Adrenal gland (tissue), 19 donors: ENCODE results near the gene POLR1G. TPM values are rescaled to one million over a fixed set of nuclear protein-coding genes. Genes with fewer than 3 reads are reported as not detected.

Experiments
- DNase-seq, 7 donors: peaks; one replicate each; pipeline ENCODE4 v3.0.0-alpha.2; 2019 to 2020
- H3K27ac ChIP-seq, 5 donors: fragments of 200-600 bp; sonication (generic) in 4 of 5; 1 replicate in 3 of 5; 2 replicates in 2 of 5; pipeline versions ENCODE4 v1.5.1 to v1.8.0; 2016 to 2020; ENCODE audit warnings: mild to moderate bottlenecking in 1 of 5
- H3K27me3 ChIP-seq: fragments of 200-600 bp; 2 replicates; pipeline ENCODE4 v1.8.0; 2021
- H3K36me3 ChIP-seq, 2 donors: fragments of 200-600 bp; replicated peaks in 1 of 2; 1 replicate in 1 of 2; 2 replicates in 1 of 2; pipeline versions ENCODE4 v1.5.1 to v1.8.0; 2018 to 2022
- H3K4me1 ChIP-seq, 2 donors: fragments of 200-600 bp; replicated peaks in 1 of 2; 1 replicate in 1 of 2; 2 replicates in 1 of 2; pipeline versions ENCODE4 v1.5.1 to v1.8.0; 2018 to 2021
- H3K4me3 ChIP-seq, 4 donors: fragments of 200-600 bp; sonication (generic) in 3 of 4; one replicate each; pipeline ENCODE4 v1.5.1; 2016 to 2018
- H3K9me3 ChIP-seq, 3 donors: fragments of 200-600 bp; sonication (generic) in 1 of 3; replicated peaks in 1 of 3; 1 replicate in 2 of 3; 2 replicates in 1 of 3; pipeline versions ENCODE4 v1.5.1 to v1.8.0; 2016 to 2021
- POLR2A ChIP-seq, 2 donors: fragments of 450-650 bp; IDR thresholded peaks; one replicate each; pipeline ENCODE4 v1.6.1; 2017; ENCODE audit warnings: antibody characterized with exemption in 2 of 2, mild to moderate bottlenecking in 2 of 2, moderate library complexity in 1 of 2
- WGBS, 4 donors: extraction: QIAGEN DNeasy Blood & Tissue Kit in 2 of 4; methylation state at CpG; one replicate each; pipeline versions ENCODE4 v1.1.5 to v1.1.7; 2013 to 2017; 5-methylcytosine and 5-hydroxymethylcytosine counted together
- intact Hi-C, 2 donors: fragments of 100-400 bp; cut with DNase I; formaldehyde crosslinking; loops; one replicate each; pipeline versions ENCODE4 v1.14.1 to v1.15.0; 2022 to 2023
- long read RNA-seq, 10 donors: library from polyadenylated mRNA in 3 of 10; unstranded in 2 of 10; stranded (forward) in 1 of 10; transcript quantifications; one replicate each; pipeline ENCODE4 v2.0.0 and lab custom pipeline, GENCODE V29; 2021 to 2026
- polyA plus RNA-seq, 3 donors: library from polyadenylated mRNA; stranded (reverse); fragments of 200-250 nt in 2 of 3; fragments of 350-450 nt in 1 of 3; fragmentation: Illumina TruSeq in 1 of 3; extraction: RNeasy Lipid Tissue Mini Kit (QIAGEN cat#74804) in 1 of 3; gene quantifications; one replicate each; pipeline ENCODE4 v1.2.3, GENCODE V29; 2013 to 2014
- total RNA-seq, 9 donors: library from RNA; depleted of rRNA in 4 of 9; stranded (reverse); fragments of >200 nt in 4 of 9; fragments of 120-200 nt in 1 of 9; fragmentation: NEBNext Ultra II Directional in 1 of 9; extraction: Animal tissue kit (Norgen Biotek cat#: 25700) in 1 of 9; gene quantifications; one replicate each; pipeline versions ENCODE4 v1.1.0 to v1.2.4, GENCODE V29; 2013 to 2023
- TF ChIP-seq, protein P1 (sequence below), 6 experiments: fragments of 450-650 bp in 4 of 6; fragments of 200-600 bp in 2 of 6; sonication (generic) in 1 of 6; IDR thresholded peaks; 1 replicate in 5 of 6; 2 replicates in 1 of 6; pipeline versions ENCODE4 v1.5.1 to v1.8.0; 2016 to 2021; ENCODE audit warnings: antibody characterized with exemption in 6 of 6, mild to moderate bottlenecking in 2 of 6, moderate library complexity in 1 of 6
- donor health status: healthy with polysubstance abuse.
- donor health status: Bipolar disorder and iron deficiency.
- donor health status: DM: yes; HTN: yes; CAD: no.
- donor health status: DM: no; HTN: no; CAD: no.
- donor health status: DM: no; HTN: no; CAD: no.
- donor health status: DM: yes; HTN: yes; CAD: no.

POLR1G gene, protein sequence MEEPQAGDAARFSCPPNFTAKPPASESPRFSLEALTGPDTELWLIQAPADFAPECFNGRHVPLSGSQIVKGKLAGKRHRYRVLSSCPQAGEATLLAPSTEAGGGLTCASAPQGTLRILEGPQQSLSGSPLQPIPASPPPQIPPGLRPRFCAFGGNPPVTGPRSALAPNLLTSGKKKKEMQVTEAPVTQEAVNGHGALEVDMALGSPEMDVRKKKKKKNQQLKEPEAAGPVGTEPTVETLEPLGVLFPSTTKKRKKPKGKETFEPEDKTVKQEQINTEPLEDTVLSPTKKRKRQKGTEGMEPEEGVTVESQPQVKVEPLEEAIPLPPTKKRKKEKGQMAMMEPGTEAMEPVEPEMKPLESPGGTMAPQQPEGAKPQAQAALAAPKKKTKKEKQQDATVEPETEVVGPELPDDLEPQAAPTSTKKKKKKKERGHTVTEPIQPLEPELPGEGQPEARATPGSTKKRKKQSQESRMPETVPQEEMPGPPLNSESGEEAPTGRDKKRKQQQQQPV
- total RNA-seq (1 to 10 TPM; 3.6 to 9.2 (median 6.6) TPM), polyA plus RNA-seq (10 to 100 TPM in 1 of 3 donors, 1 to 10 TPM in 2; 3.1 to 11.3 (median 9.5) TPM)
- long read RNA-seq, donor 1, partial matches to known transcripts = 33 of 57 reads
- long read RNA-seq, donor 1, other reads (novel, unspliced or antisense) = 22 of 57 reads
- long read RNA-seq, donor 2, partial matches to known transcripts = 0 of 1 reads
- long read RNA-seq, donor 2, other reads (novel, unspliced or antisense) = 0 of 1 reads
- long read RNA-seq, donor 3 = 0 reads
- long read RNA-seq, donor 4, partial matches to known transcripts = 0 of 5 reads
- long read RNA-seq, donor 4, other reads (novel, unspliced or antisense) = 4 of 5 reads
- long read RNA-seq, donor 5, transcript CD3EAP-201 (3 exons, 3,286 nt) = major isoform, 12 of 15 reads
- long read RNA-seq, donor 5, partial matches to known transcripts = 0 of 15 reads
- long read RNA-seq, donor 5, other reads (novel, unspliced or antisense) = 1 of 15 reads
- long read RNA-seq, donor 6, partial matches to known transcripts = 0 of 4 reads
- long read RNA-seq, donor 6, other reads (novel, unspliced or antisense) = 0 of 4 reads
- long read RNA-seq, donor 7, partial matches to known transcripts = 0 of 17 reads
- long read RNA-seq, donor 7, other reads (novel, unspliced or antisense) = 17 of 17 reads
- long read RNA-seq, donor 8 = 0 reads
- long read RNA-seq, donor 9 = 0 reads
- long read RNA-seq, donor 10 = 0 reads

DNA sequence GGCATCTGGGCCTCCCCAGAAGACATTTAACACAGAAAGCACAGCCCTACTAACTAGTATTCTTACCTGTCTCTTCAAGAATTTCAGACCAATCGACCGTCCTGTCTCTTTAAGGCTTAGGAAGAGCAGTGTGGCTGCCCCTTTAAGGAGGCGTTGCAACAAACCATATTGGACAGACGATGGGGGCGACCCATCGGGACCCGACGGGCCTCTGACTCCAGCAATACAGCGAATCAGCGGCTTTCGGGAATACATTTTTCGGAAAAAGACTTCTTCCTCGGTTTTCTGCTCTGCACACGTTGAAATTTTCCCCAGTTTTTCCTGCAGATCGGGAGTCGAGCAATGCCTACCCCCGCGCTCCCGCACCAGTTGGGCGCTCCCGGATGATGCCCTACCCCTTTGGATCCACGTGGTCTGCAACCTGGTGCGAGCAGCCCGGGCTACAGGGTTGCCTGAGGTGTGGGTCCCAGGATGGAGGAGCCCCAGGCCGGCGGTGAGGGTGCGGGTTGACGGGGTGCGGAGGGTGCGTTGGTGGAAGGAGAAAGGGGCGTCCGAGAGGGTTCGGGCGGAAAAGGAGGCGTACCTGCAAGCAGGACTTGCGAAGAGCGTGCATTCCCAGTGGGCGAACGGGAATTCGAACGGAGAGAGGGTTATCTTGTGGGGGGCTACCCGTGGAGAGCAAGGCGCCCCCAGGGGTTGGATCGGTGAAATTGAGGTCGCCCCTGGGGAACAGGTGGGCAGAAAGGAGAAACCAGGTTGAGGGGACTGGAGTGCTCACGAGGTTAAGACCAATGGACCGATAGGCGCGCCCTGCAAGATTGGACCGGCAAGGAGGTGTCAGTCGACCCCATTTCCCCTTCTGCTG, at the start of gene POLR1G:
TSS of gene POLR1G (plus strand) at position 419 of the 865 bp plus-strand sequence. CDS start at position 472, 53 bp downstream.
- Histone ChIP-seq H3K4me3 (peak within 1 kb of the TSS; percentile 35 to 84 (median 56)), H3K27ac (peak within 1 kb of the TSS; percentile 78 to 94 (median 92)), H3K27me3 (no peaks in the 10 kb centered on the region), H3K36me3 (no peaks in the 10 kb centered on the region), H3K4me1 (peaks cover 21 to 30% of the 10 kb centered on the region in 2 donors), H3K9me3 (no peaks in the 10 kb centered on the region)
- DNase-seq = peak; percentile 76 to 87 (median 80)
- TF ChIP-seq POLR2A (IDR thresholded peaks at IDR 0.05) = peak in 1 of 2 donors; percentile 27
- TF ChIP-seq, protein P1, sequence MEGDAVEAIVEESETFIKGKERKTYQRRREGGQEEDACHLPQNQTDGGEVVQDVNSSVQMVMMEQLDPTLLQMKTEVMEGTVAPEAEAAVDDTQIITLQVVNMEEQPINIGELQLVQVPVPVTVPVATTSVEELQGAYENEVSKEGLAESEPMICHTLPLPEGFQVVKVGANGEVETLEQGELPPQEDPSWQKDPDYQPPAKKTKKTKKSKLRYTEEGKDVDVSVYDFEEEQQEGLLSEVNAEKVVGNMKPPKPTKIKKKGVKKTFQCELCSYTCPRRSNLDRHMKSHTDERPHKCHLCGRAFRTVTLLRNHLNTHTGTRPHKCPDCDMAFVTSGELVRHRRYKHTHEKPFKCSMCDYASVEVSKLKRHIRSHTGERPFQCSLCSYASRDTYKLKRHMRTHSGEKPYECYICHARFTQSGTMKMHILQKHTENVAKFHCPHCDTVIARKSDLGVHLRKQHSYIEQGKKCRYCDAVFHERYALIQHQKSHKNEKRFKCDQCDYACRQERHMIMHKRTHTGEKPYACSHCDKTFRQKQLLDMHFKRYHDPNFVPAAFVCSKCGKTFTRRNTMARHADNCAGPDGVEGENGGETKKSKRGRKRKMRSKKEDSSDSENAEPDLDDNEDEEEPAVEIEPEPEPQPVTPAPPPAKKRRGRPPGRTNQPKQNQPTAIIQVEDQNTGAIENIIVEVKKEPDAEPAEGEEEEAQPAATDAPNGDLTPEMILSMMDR (IDR thresholded peaks at IDR 0.05) = peak in 3 of 6 experiments; percentile 12 to 19 (median 16)
- 0 to 1% (median 1%) methylated on average over 37 to 51 of the region's 51 CpGs for WGBS, 4 donors
- intact Hi-C loops = no loop called here

GRCh38 chr19:45356760-45357444, 49.5 kb upstream of the POLR1G start:
- TF ChIP-seq, protein P1 (IDR thresholded peaks at IDR 0.05) = no peak
- TF ChIP-seq POLR2A (IDR thresholded peaks at IDR 0.05) = no peak
- Histone ChIP-seq H3K4me3 (no peak overlapping the region), H3K9me3 (no peaks in the 10 kb centered on the region), H3K27ac (no peak overlapping the region), H3K27me3 (no peaks in the 10 kb centered on the region), H3K36me3 (peaks cover 0 to 40% of the 10 kb centered on the region in 2 donors), H3K4me1 (no peaks in the 10 kb centered on the region)
- intact Hi-C loops = loop anchor here in 1 of 2 donors (10.0 kb wide), 1 partner anchor 342 kb away; no protein-coding TSS in a partner anchor
- WGBS, 4 donors = 90 to 95% (median 93%) methylated on average over 16 to 20 of the region's 20 CpGs
- DNase-seq = no peak

DNA sequence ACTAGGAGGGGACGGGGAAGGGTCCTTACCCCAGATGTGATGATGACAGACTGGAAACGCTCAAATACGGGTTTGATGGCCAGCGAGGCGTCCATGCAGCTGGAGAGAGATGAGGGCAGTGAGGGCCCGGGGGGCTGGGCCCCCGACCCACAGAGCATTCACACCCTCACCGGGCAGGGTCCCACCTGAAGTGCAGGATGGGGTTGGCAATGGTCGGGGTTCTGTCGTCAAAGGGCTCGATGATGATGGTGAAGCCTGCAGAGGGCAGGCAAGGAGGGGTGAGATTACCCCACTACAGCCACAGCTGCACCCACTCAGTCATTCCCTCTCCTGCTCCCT, 49.0 kb upstream of the POLR1G start:
- Histone ChIP-seq H3K27me3 (no peaks in the 10 kb centered on the region), H3K4me3 (no peak overlapping the region), H3K36me3 (peaks cover 0 to 37% of the 10 kb centered on the region in 2 donors), H3K4me1 (no peaks in the 10 kb centered on the region), H3K9me3 (no peaks in the 10 kb centered on the region), H3K27ac (no peak overlapping the region)
- no peak for TF ChIP-seq POLR2A (IDR thresholded peaks at IDR 0.05)
- TF ChIP-seq, protein P1 (IDR thresholded peaks at IDR 0.05) = no peak
- intact Hi-C loops = loop anchor here in 1 of 2 donors (10.0 kb wide), 1 partner anchor 343 kb away; no protein-coding TSS in a partner anchor
- WGBS, 4 donors = 92 to 97% (median 95%) methylated on average over 6 to 11 of the region's 11 CpGs
- DNase-seq = no peak
